HTR-8/SVneo (cell line): ENCODE data around the gene ASB18.

Experiments used
- DNase-seq: peaks from one replicate; pipeline ENCODE4 v3.0.0; 2011; ENCODE audit warnings: low spot score, mixed read lengths; ENCODE audit not compliant: insufficient read length
- FAIRE-seq: peaks from 2 replicates; lab custom pipeline; 2011; peaks lifted over from hg19 to GRCh38; lab: Jason Lieb, UNC

ASB18 gene

DNA sequence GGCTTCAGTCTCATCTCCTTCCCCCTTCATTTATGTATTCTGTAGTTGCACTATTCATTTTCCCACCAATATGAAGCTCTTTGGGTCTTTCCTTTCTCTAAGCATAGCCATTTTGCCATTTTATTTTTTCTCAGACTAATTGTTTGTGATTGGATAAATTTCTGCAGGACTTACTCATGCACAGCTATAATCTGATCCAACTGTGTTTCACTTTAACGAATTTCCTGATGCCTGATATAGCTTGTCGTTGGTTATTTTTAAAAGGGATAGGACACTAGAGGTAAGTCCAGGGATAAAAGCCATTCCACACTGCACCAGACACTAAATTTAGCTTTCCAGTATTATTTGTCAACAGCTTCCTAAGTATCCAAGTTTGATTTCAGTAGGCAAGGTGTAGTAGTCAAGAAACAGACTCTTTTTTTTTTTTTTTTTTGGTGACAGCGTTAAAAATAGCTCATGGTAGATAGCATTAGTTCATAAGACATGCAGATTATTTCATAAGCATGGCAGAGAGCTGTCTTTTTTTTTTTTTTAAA, 17.4 kb downstream of the ASB18 start:
- DNase-seq = no peak
- no peak for FAIRE-seq

GRCh38 chr2:236244256-236244655, 19.9 kb downstream of the ASB18 start:
- no peak for DNase-seq
- FAIRE-seq = no peak

DNA sequence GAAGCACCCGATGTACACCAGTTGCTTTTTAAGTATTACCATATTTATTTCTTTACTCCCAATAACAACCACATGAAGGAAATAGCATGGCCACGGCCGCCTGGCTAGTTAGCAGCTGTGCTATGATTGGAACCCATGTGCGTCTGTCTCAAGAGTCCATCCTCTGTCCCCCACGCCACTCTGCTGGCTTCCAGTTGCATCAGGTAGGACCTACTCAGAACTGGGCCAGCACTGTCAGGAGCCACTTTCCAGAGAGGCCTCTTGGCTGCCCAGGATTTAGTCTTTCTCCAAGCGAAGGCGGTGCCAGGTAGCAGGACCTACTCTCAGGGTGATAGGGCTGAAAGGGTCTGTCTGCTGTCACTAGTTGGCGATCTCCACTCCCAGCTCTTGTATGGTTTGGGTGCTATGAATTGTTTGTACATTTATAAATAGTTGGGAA, 22.1 kb downstream of the ASB18 start:
- no peak for FAIRE-seq
- DNase-seq = no peak

GRCh38 chr2:236241181-236242056, 22.8 kb downstream of the ASB18 start:
- FAIRE-seq = no peak
- no peak for DNase-seq

GRCh38 chr2:236240228-236240990, 23.8 kb downstream of the ASB18 start:
- FAIRE-seq = no peak
- no peak for DNase-seq

DNA sequence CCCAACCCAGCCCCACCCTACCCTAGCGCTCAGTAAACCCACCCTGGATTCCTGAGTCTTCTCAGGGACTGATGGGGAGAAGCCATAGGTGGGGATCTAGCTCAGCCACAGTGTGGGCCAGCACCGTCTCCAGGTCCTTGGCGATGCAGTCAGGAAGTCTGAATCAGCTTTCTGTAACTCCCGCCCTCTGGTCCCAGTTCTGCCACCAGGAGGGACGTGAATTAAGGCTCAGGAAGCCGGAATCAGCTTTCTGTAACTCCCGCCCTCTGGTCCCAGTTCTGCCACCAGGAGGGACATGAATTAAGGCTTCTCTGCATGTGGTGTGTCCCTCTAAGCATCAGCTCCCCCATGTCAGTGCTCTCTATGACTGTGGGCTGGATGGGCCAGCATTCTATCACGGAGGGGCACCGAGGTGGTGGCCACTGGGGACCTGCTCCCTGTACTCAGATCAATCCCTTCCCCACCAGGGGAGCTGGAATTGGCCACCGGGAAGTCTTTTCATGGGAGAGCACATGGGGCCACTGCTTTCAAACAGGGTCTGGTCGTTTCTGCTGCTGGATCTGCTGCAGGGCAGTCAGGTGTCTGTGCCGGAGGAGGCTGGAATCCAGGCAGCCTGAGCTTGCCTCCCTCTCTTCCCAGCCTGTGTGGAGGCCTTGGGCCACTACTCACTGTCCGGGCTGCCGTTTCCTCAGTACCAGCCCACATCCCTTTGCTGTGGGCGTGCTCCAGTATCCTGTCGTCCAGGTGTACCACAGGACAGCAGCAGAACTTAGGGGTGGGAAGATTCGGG, 24.7 kb downstream of the ASB18 start:
- no peak for FAIRE-seq
- DNase-seq = no peak

DNA sequence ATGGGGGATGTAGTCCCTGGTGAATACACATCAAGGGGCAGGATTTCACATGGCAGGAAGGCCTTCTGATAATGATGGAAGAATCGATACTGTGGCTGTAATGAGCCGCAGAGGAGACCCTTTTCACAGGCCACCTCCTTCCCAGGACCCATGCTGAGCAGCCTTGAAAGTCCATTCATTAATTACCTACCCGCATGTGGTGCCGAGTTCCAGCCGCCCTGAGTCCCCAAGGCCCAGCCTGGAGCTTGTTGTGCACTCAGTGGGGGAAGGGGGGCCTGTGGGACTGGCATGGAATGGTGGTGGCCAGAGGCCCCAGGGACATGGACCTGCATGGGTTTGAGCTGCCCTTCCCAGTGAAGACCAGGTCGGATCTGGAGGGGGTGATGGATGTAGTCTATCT, 25.5 kb downstream of the ASB18 start:
- no peak for FAIRE-seq

GRCh38 chr2:236237468-236238190, 26.6 kb downstream of the ASB18 start:
- FAIRE-seq (no peak), DNase-seq (no peak)

More for the DNA sequence above, 25.5 kb downstream of the ASB18 start:
- no peak for DNase-seq

DNA sequence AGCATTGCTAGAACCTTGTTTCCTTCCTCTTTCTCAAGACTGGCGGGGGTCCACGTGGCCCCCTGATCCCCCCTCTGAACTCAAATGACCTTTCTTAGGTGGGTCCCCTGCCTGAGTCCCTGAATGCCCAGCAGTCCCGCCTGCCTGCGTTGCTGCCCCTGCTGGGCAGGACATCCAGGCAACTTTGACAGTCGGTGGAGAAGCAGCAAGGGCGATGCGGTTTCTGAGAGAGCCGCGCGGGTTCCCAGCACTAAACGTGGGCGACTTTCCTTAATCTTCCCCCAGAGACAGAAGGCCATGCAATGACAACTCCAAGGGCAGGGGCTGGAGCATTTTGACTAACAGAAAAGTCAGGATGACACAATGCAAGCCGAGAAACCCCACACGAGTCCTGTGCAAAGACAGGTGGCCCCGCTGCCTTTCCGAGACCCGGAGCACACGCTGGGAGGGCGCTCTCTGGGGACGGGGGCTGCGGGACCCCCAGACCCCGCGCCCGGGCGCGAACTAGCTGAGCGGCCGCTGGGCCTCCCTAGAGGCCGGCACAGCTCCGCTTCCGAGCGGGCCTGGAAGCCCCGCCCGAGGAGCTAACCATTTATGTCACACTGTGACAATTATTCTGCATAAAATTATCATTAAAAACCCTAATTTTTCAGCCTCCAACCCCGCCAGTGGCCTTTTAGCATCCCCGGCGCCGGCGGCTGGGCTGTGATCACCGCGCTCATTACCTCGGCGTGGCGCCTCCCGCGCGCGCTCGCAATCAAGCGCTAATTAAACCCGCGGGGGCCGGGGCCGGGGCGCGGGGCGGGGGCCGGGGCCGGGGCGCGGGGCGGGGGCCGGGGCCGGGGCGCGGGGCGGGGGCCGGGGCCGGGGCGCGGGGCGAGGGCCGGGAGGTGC, 27.4 kb downstream of the ASB18 start:
- FAIRE-seq (no peak), DNase-seq (no peak)

DNA sequence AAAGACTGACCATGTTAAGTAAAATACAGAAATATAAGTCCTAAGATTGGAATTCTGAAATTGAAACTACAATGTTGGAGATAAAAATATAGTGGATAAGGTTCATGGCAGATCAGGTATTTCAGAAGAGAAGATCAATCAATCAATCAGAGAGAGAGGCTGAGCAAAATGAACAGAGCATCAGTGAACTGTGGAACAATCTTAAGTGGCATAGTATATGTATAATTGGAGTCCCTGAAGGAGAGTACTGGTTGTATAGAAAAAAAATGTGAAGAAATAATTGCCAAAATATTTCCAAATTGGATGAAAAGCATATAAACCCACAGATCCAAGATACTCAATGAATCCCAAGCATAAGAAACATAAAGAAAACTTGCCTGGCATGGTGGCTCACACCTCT, 35.0 kb downstream of the ASB18 start:
- DNase-seq = no peak

GRCh38 chr2:236223675-236224074, 40.5 kb downstream of the ASB18 start:
- FAIRE-seq (no peak), DNase-seq (no peak)

More for the DNA sequence above, 35.0 kb downstream of the ASB18 start:
- no peak for FAIRE-seq

- DNase-seq = no peak
- no peak for FAIRE-seq
These were observed 42.4 kb downstream of the ASB18 start for GRCh38 chr2:236221798-236222197.

GRCh38 chr2:236219411-236219810, 44.8 kb downstream of the ASB18 start:
- FAIRE-seq (no peak), DNase-seq (no peak)

- FAIRE-seq (no peak), DNase-seq (no peak)
These were observed 46.3 kb downstream of the ASB18 start for GRCh38 chr2:236217926-236218325.

DNA sequence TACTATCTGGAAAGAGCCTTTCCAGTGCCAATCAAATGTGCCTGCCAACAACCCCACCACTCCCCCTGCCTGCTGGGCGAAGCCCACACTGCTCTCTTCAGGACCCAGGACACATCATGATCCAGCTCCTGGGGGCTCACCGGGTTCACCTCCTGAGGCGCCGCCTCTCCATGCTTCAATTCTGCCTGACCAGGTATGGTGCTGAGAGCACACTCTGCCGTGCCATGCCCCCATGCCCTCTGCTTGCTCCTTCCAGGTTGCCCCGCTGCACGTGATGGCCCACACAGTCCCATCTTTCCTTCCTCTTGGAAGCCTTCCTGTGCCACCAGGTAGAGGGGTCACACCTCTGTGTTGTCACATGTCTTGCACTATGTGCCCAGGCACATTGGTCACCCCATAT, 47.5 kb downstream of the ASB18 start:
- FAIRE-seq (no peak), DNase-seq (no peak)

DNA sequence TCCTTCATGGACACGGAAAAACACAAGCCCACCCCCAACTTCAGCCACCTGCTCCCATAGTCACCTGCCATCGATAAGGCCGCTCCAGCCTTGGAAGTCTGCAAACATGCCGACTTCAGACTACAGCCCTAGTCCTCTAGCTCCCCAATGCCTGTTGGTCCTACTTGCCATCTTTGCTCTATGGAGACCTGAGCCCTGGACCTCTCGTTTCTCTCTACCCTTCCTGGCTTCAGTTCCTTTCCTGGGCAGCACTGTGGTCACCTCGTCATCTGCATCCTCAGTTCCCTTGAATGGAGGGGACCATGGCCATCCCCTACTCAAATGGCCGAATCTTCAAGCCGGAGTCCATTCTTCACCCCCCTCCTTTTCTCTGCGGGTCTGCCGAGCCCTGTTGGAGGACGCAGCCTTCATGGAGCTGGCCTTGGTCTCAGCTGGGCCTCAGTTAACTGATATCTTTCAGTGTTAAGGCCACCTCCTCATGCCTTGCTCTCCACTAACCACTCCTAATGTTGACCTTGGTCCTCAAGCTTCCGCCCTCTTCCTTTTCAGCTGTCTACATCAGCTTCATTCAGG, 48.4 kb downstream of the ASB18 start:
- no peak for FAIRE-seq
- DNase-seq = no peak

GRCh38 chr2:236215196-236215595, 49.0 kb downstream of the ASB18 start:
- DNase-seq (no peak), FAIRE-seq (no peak)

DNA sequence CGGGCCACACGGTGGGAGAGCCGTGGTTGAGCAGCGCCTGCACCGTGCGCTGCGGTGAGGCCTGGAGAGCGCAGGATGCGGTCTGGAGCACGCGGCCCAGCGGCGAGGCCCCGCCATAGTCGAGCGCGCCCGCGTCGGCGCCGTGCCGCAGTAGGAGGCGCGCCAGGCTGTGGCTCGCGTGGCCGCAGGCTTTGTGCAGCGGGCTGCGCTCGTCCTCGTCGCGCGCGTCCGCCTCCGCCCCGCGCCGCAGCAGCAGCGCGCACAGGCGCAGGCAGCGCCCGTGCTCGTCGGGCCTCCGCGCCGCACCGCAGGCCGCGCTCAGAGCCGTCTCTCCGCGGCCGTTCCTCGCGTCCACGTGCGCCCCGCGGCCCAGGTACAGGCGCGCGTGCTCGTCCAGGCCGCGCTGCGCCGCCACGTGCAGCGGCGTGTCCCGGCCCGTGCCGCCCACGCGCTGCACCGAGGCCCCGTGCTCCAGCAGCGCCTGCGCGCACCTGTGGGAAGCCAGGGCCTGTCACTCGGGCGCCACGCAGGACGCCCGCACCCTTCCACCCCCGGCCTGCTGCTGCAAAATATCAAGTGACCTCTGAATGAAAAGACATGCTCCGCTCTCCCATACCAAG, 49.7 kb downstream of the ASB18 start:
- DNase-seq = no peak
- FAIRE-seq = no peak
